Measurements from ENCODE around the gene MTARC1. TPM values are rescaled to one million over a fixed set of nuclear protein-coding genes. Genes with fewer than 3 reads are reported as not detected.

Gene MTARC1
- total and polyA plus RNA-seq, 2 of the 4 experiments (the other 2 are of a cell fraction), result 0.18 to 0.55 TPM

- Histone ChIP-seq H2AK9ac (replicated peaks; ENCODE audit: low read depth, low read length, poor library complexity) (no peak overlapping the region), H3K14ac (replicated peaks; ENCODE audit: low read depth, low read length) (no peak overlapping the region), H3K36me3 (ENCODE audit: control insufficient read depth, insufficient read depth, low read length) (no peaks in the 10 kb centered on the region), H3K4me2 (ENCODE audit: low read depth, low read length) (no peak overlapping the region), H2BK20ac (ENCODE audit: low read depth, low read length) (no peak overlapping the region), H3K27ac (ENCODE audit: insufficient read depth, low read length) (no peak overlapping the region), H4K8ac (ENCODE audit: low read depth in 2 of 2, low read length in 2 of 2) (no peak overlapping the region), H3K56ac (ENCODE audit: extremely low read depth, insufficient read depth, low read length) (no peak overlapping the region), H3K23ac (ENCODE audit: low read depth, low read length) (no peak overlapping the region), H3K9ac (ENCODE audit: low read depth, low read length) (no peak overlapping the region), H4K20me1 (ENCODE audit: insufficient read depth, low read length) (no peaks in the 10 kb centered on the region), H3K9me1 (ENCODE audit: insufficient read depth, low read length) (no peaks in the 10 kb centered on the region), H3K18ac (ENCODE audit: low read depth, low read length) (no peak overlapping the region), H3K4ac (ENCODE audit: low read depth, low read length) (no peak overlapping the region), H3K79me1 (ENCODE audit: low read depth in 1 of 2, low read length in 2 of 2) (no peaks in the 10 kb centered on the region), H3K4me1 (ENCODE audit: control insufficient read depth, insufficient read depth, low read length) (no peaks in the 10 kb centered on the region), H3K27me3 (ENCODE audit: control insufficient read depth, insufficient read depth, low read length) (no peaks in the 10 kb centered on the region; the same call in 1 of the 2 replicates), H2BK120ac (ENCODE audit: low read depth, low read length) (no peak overlapping the region), H2BK15ac (ENCODE audit: low read depth, low read length) (no peak overlapping the region), H3K4me3 (ENCODE audit: insufficient read depth, low read depth, low read length) (no peak overlapping the region), H4K5ac (ENCODE audit: low read depth, low read length) (no peak overlapping the region), H2BK5ac (ENCODE audit: low read depth, low read length, poor library complexity, severe bottlenecking) (no peak overlapping the region), H4K91ac (ENCODE audit: insufficient read depth, low read depth, low read length) (no peak overlapping the region), H2AFZ (replicated peaks; ENCODE audit: low read length, poor library complexity) (peak overlapping the region; percentile 16), H2AK5ac (ENCODE audit: low read depth, low read length) (no peak overlapping the region), H3K9me3 (ENCODE audit: control insufficient read depth, insufficient read depth, low read length) (no peaks in the 10 kb centered on the region)
- intact Hi-C loops (cut with micrococcal nuclease), result no loop called here
- dilution Hi-C loops (cut with HindIII; ENCODE audit: low sequenced_read_pairs, unreplicated experiment), result no loop called here
- ChIA-PET CTCF (interaction anchor here (1.2 to 2.4 kb wide), 2 partner anchors 9 to 18 kb away, joined by 3 to 11 read pairs; no protein-coding TSS in a partner anchor), POLR2A (ENCODE audit: unreplicated experiment) (no interaction called here)
- in situ Hi-C loops (cut with MboI; ENCODE audit: low sequenced_read_pairs), result no loop called here
- BruUV-seq (replicated peaks), result no TSS peak
- WGBS, 2 experiments (ENCODE audit: extremely low coverage in 2 of 2, insufficient read length in 1 of 2), result no CpG with 5 or more reads among the region's 11 CpGs
- DNase-seq (no peak), ATAC-seq (ENCODE audit: low read depth) (no peak)
- TF ChIP-seq FOS (IDR thresholded peaks at IDR 0.05; ENCODE audit: low read depth, low read length) (no peak), BHLHE40 (IDR thresholded peaks at IDR 0.05; ENCODE audit: low read depth, low read length) (no peak), MAFK (IDR thresholded peaks at IDR 0.05; ENCODE audit: low read depth, low read length) (no peak), SMC3 (IDR thresholded peaks at IDR 0.05; ENCODE audit: low read depth, low read length) (no peak), RFX5 (IDR thresholded peaks at IDR 0.05; ENCODE audit: low read depth, low read length) (no peak), RCOR1 (IDR thresholded peaks at IDR 0.05; ENCODE audit: insufficient replicate concordance, low read length) (no peak), RAD21 (IDR thresholded peaks at IDR 0.05; ENCODE audit: low read length) (no peak), POLR2A (IDR thresholded peaks at IDR 0.05; ENCODE audit: low read depth, low read length) (no peak), CTCF (conservative IDR thresholded peaks at IDR 0.05; ENCODE audit: low read depth, low read length) (no peak)
- TF ChIP-seq, protein P1, sequence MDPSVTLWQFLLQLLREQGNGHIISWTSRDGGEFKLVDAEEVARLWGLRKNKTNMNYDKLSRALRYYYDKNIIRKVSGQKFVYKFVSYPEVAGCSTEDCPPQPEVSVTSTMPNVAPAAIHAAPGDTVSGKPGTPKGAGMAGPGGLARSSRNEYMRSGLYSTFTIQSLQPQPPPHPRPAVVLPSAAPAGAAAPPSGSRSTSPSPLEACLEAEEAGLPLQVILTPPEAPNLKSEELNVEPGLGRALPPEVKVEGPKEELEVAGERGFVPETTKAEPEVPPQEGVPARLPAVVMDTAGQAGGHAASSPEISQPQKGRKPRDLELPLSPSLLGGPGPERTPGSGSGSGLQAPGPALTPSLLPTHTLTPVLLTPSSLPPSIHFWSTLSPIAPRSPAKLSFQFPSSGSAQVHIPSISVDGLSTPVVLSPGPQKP (IDR thresholded peaks at IDR 0.05; ENCODE audit: borderline replicate concordance, low read depth, low read length), result no peak
Observed at GRCh38 chr1:220785166-220786056, 1.3 kb upstream of the MTARC1 start.

Data from IMR-90 (cell line).